ENCODE measurements around the gene ACVR1. TPM values are rescaled to one million over a fixed set of nuclear protein-coding genes. Genes with fewer than 3 reads are reported as not detected.

Gene ACVR1
- total and polyA plus RNA-seq, 2 experiments from 2014 or later: 8.9 to 21.5 TPM

DNA sequence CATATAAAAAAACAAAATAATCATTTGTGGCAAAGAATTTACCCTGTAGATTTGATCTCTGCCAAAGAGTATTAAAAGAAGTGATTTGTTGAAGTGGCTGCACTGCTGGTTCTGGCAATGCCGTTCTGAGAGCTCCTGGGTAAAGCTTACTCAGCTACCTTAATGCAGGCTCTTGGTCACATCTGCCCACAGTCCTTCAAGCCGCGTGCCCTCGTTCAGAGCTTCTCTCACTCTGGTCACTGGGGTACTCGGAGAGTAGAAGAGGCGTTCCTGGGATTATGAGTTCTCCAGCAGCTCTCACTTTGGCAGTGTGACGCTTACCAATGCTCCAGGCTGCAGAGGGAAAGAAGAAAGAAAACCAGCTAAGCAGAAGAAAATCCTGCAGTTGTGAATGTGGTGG lies 57.9 kb downstream of the ACVR1 start (continued):
- TF ChIP-seq JUNB (IDR thresholded peaks at IDR 0.05; ENCODE audit: unreplicated experiment): no peak
- TF ChIP-seq ETS1 (IDR thresholded peaks at IDR 0.05): no peak
- no peak for TF ChIP-seq CREB1 (CRISPR knock-in tag; IDR thresholded peaks at IDR 0.05; ENCODE audit: low read depth)
- no peak for TF ChIP-seq EZH2 (IDR thresholded peaks at IDR 0.05; ENCODE audit: low read depth, unreplicated experiment)
- no peak for TF ChIP-seq POLR2AphosphoS5 (IDR thresholded peaks at IDR 0.05; ENCODE audit: low read depth)
- TF ChIP-seq STAT1 (IDR thresholded peaks at IDR 0.05; ENCODE audit: unreplicated experiment): no peak
- TF ChIP-seq REST (IDR thresholded peaks at IDR 0.05; ENCODE audit: unreplicated experiment): no peak
- TF ChIP-seq NANOG (IDR thresholded peaks at IDR 0.05; ENCODE audit: borderline replicate concordance): no peak

GRCh38 chr2:157815421-157815820 lies 60.7 kb downstream of the ACVR1 start:
- H3K9me3 Mint-ChIP-seq: no peaks in the 10 kb centered on the region
- peaks cover 7% of the 10 kb centered on the region; the same call in 1 of the 2 replicates for H3K36me3 ChIP-seq (ENCODE audit: insufficient read depth)
- H3K4me2 ChIP-seq: no peak overlapping the region
- H3K36me3 Mint-ChIP-seq (ENCODE audit: low read depth): peaks cover 21% of the 10 kb centered on the region
- H3K4me1 Mint-ChIP-seq: no peaks in the 10 kb centered on the region
- no peak for TF ChIP-seq CREB1 (CRISPR knock-in tag; IDR thresholded peaks at IDR 0.05; ENCODE audit: low read depth)
- no peak for TF ChIP-seq ZNF114 (CRISPR knock-in tag; IDR thresholded peaks at IDR 0.05)
- TF ChIP-seq EZH2phosphoT487 (IDR thresholded peaks at IDR 0.05; ENCODE audit: unreplicated experiment): no peak
- no peak for TF ChIP-seq CTCF (conservative IDR thresholded peaks at IDR 0.05; ENCODE audit: low read depth in 2 of 2)
- no peak for TF ChIP-seq POLR2AphosphoS5 (IDR thresholded peaks at IDR 0.05; ENCODE audit: low read depth)
- no peak for TF ChIP-seq REST (IDR thresholded peaks at IDR 0.05; ENCODE audit: unreplicated experiment)
- H3K4me1 ChIP-seq (ENCODE audit: insufficient read depth): no peaks in the 10 kb centered on the region
- no peak overlapping the region for H3K4me3 ChIP-seq
- ATAC-seq (no peak), DNase-seq (ENCODE audit: low spot score) (no peak)
- H3K27ac ChIP-seq (ENCODE audit: low read depth): no peak overlapping the region
- H3K27ac Mint-ChIP-seq: no peak overlapping the region
- no peak overlapping the region for H3K4me3 Mint-ChIP-seq
- H3K79me2 ChIP-seq (replicated peaks; ENCODE audit: insufficient read depth): no peaks in the 10 kb centered on the region; the same call in 1 of the 2 replicates
- H3F3A ChIP-seq (replicated peaks; ENCODE audit: low read depth): no peaks in the 10 kb centered on the region
- no peaks in the 10 kb centered on the region; the same call in 1 of the 2 replicates for H4K20me1 ChIP-seq (replicated peaks; ENCODE audit: insufficient read depth)
- H3K9me2 ChIP-seq (ENCODE audit: insufficient read depth): 0 out of 2 replicates have a peak, but pooled peaks cover 3% of the 10 kb centered on the region
- no peaks in the 10 kb centered on the region for H3K27me3 Mint-ChIP-seq (ENCODE audit: insufficient read depth, low read depth, poor library complexity)
- H2AFZ ChIP-seq: no peak overlapping the region
- H3K27me3 ChIP-seq (ENCODE audit: insufficient read depth): no peaks in the 10 kb centered on the region

Data from GM23338 (cell line).